Fibroblast of lung (primary cell): ENCODE measurements around the gene SH3PXD2A.

ENCODE experiments used
- CTCF ChIP-seq, 2 donors: IDR thresholded peaks in 1 of 2; conservative IDR thresholded peaks in 1 of 2; 1 replicate in 1 of 2; 2 replicates in 1 of 2; pipeline ENCODE4 v1.5.1; 2011 to 2012; ENCODE audit warnings: low read length in 2 of 2, control low read depth in 1 of 2, inconsistent platforms in 1 of 2, low read depth in 1 of 2, mild to moderate bottlenecking in 1 of 2
- EZH2 ChIP-seq: IDR thresholded peaks from 2 replicates; pipeline ENCODE4 v1.5.1; 2012; ENCODE audit warnings: low read length, control low read depth, mild to moderate bottlenecking; ENCODE audit errors: missing control alignments

DNA sequence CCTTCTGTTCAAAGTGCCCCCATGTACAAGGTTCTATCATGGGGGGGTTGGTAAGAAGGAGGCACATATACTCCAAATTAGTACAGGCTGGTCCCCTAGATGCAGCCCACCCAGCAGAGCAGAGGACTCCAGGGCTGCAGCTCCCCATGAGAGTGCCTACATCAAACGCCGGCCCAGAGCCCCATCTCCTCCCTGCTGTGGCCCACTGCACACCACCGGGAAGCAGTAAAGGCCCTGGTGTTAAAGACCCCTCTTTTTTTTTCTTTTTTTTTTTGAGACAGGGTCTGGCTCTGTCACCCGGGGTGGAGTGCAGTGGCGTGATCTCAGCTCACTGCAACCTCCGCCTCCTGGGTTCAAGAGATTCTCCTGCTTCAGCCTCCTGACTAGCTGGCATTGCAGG is 47.4 kb downstream of the SH3PXD2A start:
- TF ChIP-seq CTCF (conservative IDR thresholded peaks at IDR 0.05 in 1 of 2, IDR thresholded peaks at IDR 0.05 in 1 of 2; ENCODE audit: low read depth in 1 of 2, low read length in 2 of 2) (no peak), EZH2 (no peak)
